Endothelial cell of umbilical vein (primary cell): Measurements from ENCODE around the gene TAF10. TPM values are rescaled to one million over a fixed set of nuclear protein-coding genes. Genes with fewer than 3 reads are reported as not detected.

Source experiments
- BruUV-seq: library from RNA; stranded (reverse); fragments of 400-500 nt; replicated peaks from 2 replicates; lab custom pipeline; 2021; lab: Mats Ljungman, UMichigan
- CTCF ChIA-PET: fragments of 300-600, 350-600 bp; sonication (Branson Sonifier 250); formaldehyde crosslinking; loops from one replicate; lab custom pipeline; 2021; ENCODE audit warnings: antibody characterized with exemption, inconsistent platforms; lab: Charles Lee
- POLR2A ChIA-PET: fragments of 300-600, 350-600 bp; sonication (Branson Sonifier 250); formaldehyde crosslinking; loops from one replicate; lab custom pipeline; 2021; ENCODE audit warnings: antibody characterized with exemption, inconsistent platforms; lab: Charles Lee
- DNase-seq: peaks from one replicate; pipeline ENCODE4 v3.0.0-alpha.2; 2011; ENCODE audit warnings: low read depth, low spot score
- FAIRE-seq: peaks from 2 replicates; lab custom pipeline; 2011; peaks lifted over from hg19 to GRCh38; lab: Jason Lieb, UNC
- H2AFZ ChIP-seq: 2 replicates; pipeline ENCODE4 v1.6.0; 2012; ENCODE audit warnings: low read depth, low read length, control low read depth, inconsistent platforms
- H3K27ac ChIP-seq: 2 replicates; pipeline ENCODE4 v1.5.1; 2011; ENCODE audit warnings: low read depth, mild to moderate bottlenecking, control low read depth, low read length, moderate library complexity; ENCODE audit not compliant: insufficient read depth
- H3K27me3 ChIP-seq, 2 experiments: 2 replicates each; pipeline versions ENCODE4 v1.6.0 to v1.6.1; 2011; ENCODE audit warnings: low read length in 2 of 2, mixed read lengths in 1 of 2; ENCODE audit not compliant: control insufficient read depth in 2 of 2, insufficient read depth in 2 of 2
- H3K36me3 ChIP-seq, 2 experiments: 2 replicates in 1 of 2; 3 replicates in 1 of 2; pipeline ENCODE4 v1.5.1; 2011; ENCODE audit warnings: low read length in 2 of 2, mild to moderate bottlenecking in 1 of 2, moderate library complexity in 1 of 2; ENCODE audit not compliant: control insufficient read depth in 2 of 2, insufficient read depth in 2 of 2; ENCODE audit errors: extremely low read depth in 1 of 2
- H3K4me1 ChIP-seq: 3 replicates; pipeline ENCODE4 v1.5.1; 2011; ENCODE audit warnings: mild to moderate bottlenecking, low read length; ENCODE audit not compliant: control insufficient read depth, insufficient read depth; ENCODE audit errors: extremely low read depth
- H3K4me2 ChIP-seq: 2 replicates; pipeline ENCODE4 v1.6.1; 2011; ENCODE audit warnings: low read length, control low read depth, mixed read lengths; ENCODE audit not compliant: insufficient read depth
- H3K4me3 ChIP-seq, 3 experiments: fragments of 200-600 bp in 1 of 3; sonication (generic), shearing (Covaris generic) in 1 of 3; replicated peaks in 1 of 3; 2 replicates each; pipeline ENCODE4 v1.5.1; 2011 to 2016; ENCODE audit warnings: control low read depth in 3 of 3, low read length in 3 of 3, mild to moderate bottlenecking in 2 of 3, inconsistent platforms in 1 of 3, low read depth in 1 of 3, moderate library complexity in 1 of 3; ENCODE audit not compliant: insufficient read depth in 1 of 3
- H3K79me2 ChIP-seq: 2 replicates; pipeline ENCODE4 v1.6.0; 2012; ENCODE audit warnings: low read length, inconsistent platforms; ENCODE audit not compliant: control insufficient read depth, insufficient read depth
- H3K9ac ChIP-seq: replicated peaks from 2 replicates; pipeline ENCODE3; 2011; ENCODE audit warnings: low read length, control low read depth; ENCODE audit not compliant: insufficient read depth; ENCODE audit errors: extremely low read depth
- H3K9me1 ChIP-seq: replicated peaks from 3 replicates; pipeline ENCODE4 v1.6.0; 2011; ENCODE audit warnings: mild to moderate bottlenecking, low read length; ENCODE audit not compliant: control insufficient read depth, insufficient read depth; ENCODE audit errors: extremely low read depth
- H3K9me3 ChIP-seq: replicated peaks from 2 replicates; pipeline ENCODE4 v1.5.1; 2012; ENCODE audit warnings: low read length, inconsistent platforms; ENCODE audit not compliant: control insufficient read depth, insufficient read depth
- H4K20me1 ChIP-seq: replicated peaks from 2 replicates; pipeline ENCODE3; 2011; ENCODE audit warnings: mild to moderate bottlenecking, low read length; ENCODE audit not compliant: control insufficient read depth, insufficient read depth; ENCODE audit errors: extremely low read depth
- CTCF ChIP-seq, 2 donors: IDR thresholded peaks; 1 replicate in 1 of 2; 2 replicates in 1 of 2; pipeline ENCODE4 v1.5.1; 2011; ENCODE audit warnings: low read length in 2 of 2, mild to moderate bottlenecking in 2 of 2, moderate library complexity in 2 of 2, control low read depth in 1 of 2, inconsistent platforms in 1 of 2, low read depth in 1 of 2; ENCODE audit not compliant: insufficient read depth in 1 of 2; ENCODE audit errors: extremely low read depth in 1 of 2
- EZH2 ChIP-seq: IDR thresholded peaks from 2 replicates; pipeline ENCODE4 v1.6.1; 2012; ENCODE audit warnings: borderline replicate concordance, low read depth, mild to moderate bottlenecking, moderate library complexity, low read length, inconsistent platforms; ENCODE audit not compliant: severe bottlenecking
- FOS ChIP-seq: IDR thresholded peaks from 2 replicates; pipeline ENCODE4 v1.6.1; 2011; ENCODE audit warnings: mild to moderate bottlenecking, low read length, moderate library complexity, borderline replicate concordance; ENCODE audit not compliant: insufficient read depth
- GATA2 ChIP-seq: IDR thresholded peaks from 2 replicates; pipeline ENCODE4 v1.7.0; 2011; ENCODE audit warnings: low read depth, mild to moderate bottlenecking, moderate library complexity, mixed read lengths, low read length; ENCODE audit not compliant: insufficient read length, insufficient read depth
- JUN ChIP-seq: IDR thresholded peaks from 2 replicates; pipeline ENCODE4 v1.6.1; 2011; ENCODE audit warnings: borderline replicate concordance, low read depth; ENCODE audit not compliant: insufficient read length, insufficient read depth
- MYC ChIP-seq: IDR thresholded peaks from one replicate; pipeline ENCODE4 v1.6.1; 2011; ENCODE audit warnings: mild to moderate bottlenecking, low read depth, low read length
- POLR2A ChIP-seq: IDR thresholded peaks from 2 replicates; pipeline ENCODE4 v1.6.1; 2012; ENCODE audit warnings: low read depth, mild to moderate bottlenecking, control low read depth, low read length
- POLR2AphosphoS5 ChIP-seq: IDR thresholded peaks from 2 replicates; pipeline ENCODE4 v1.6.1; 2012; ENCODE audit warnings: low read depth, mild to moderate bottlenecking, control low read depth, low read length, moderate library complexity; ENCODE audit not compliant: insufficient read depth
- dilution Hi-C: fragments of 300-500 bp; cut with MboI; formaldehyde crosslinking; loops from one replicate; pipeline ENCODE4 v1.15.0; 2019; ENCODE audit warnings: low sequenced_read_pairs; ENCODE audit not compliant: extremely low pct_ligation_motif_present
- intact Hi-C: fragments of 100-400 bp; cut with micrococcal nuclease; formaldehyde crosslinking; loops from one replicate; pipeline ENCODE4 v1.10.0; 2022
- polyA plus RNA-seq, 4 experiments: library from polyadenylated mRNA; depleted of rRNA in 3 of 4; stranded (reverse) in 3 of 4; unstranded in 1 of 4; fragments of >200 nt; gene quantifications; 2 replicates each; pipeline versions ENCODE4 v1.2.1 to v1.2.3, GENCODE V29; 2011 to 2012; ENCODE audit warnings: missing spikeins in 1 of 4
- total RNA-seq: library from RNA; stranded (reverse); gene quantifications from 2 replicates; pipeline ENCODE4 v1.2.3, GENCODE V29; 2021
- TF ChIP-seq, protein P1 (sequence below): IDR thresholded peaks from 2 replicates; pipeline ENCODE4 v1.6.1; 2011; ENCODE audit not compliant: insufficient read depth, insufficient read length

The TAF10 gene
- total and polyA plus RNA-seq, 2 donors (not counting 3 experiments of a cell fraction or from before 2014, with no cell fraction given): 86.2 to 149 TPM

DNA sequence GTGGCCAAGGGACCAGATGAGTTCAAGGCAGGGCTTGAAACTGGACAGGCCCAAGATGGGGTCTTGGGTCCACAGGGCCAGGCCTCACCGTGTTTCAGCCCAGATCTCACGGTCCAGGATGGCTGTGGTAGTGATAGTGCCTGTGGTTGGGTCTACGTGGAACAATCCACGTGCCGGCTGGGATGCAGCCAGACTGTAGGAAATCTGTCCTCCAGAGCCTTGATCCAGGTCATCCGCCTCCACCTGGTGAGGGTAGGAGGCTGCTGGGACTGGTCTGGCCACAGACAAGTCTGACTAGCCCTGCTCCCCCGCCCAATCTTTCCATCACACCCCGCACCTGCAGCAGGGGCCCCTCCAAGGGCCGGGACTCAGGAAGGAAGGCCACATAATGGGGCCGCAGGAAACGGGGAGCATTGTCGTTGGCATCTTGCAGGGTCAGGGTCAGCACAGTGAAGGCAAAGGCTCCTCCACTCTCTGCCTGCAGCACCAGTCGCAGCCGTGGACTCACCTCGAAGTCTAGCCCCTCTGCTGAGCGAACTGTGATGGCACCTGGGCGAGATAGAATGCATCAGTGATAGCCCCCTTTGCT, 13.9 kb upstream of the TAF10 start:
- Histone ChIP-seq H3K9ac (no peak overlapping the region), H3K36me3 (peaks cover 5 to 59% of the 10 kb centered on the region in 2 experiments), H3K79me2 (no peaks in the 10 kb centered on the region), H2AFZ (no peak overlapping the region), H3K4me3 (no peak overlapping the region), H3K9me3 (no peaks in the 10 kb centered on the region), H3K27ac (no peak overlapping the region), H3K4me2 (no peak overlapping the region), H3K9me1 (no peaks in the 10 kb centered on the region), H3K27me3 (no peaks in the 10 kb centered on the region), H4K20me1 (no peaks in the 10 kb centered on the region), H3K4me1 (no peaks in the 10 kb centered on the region)
- ChIA-PET CTCF (interaction anchor here (3.8 kb wide), 1 partner anchor 42 kb away, joined by 19 read pairs; no protein-coding TSS in a partner anchor), POLR2A (no interaction called here)
- no TSS peak for BruUV-seq
- intact Hi-C loops: no loop called here
- FAIRE-seq: no peak
- TF ChIP-seq FOS (no peak), POLR2A (no peak), MYC (no peak), JUN (no peak), GATA2 (no peak), EZH2 (no peak), CTCF (IDR thresholded peaks at IDR 0.05; ENCODE audit: extremely low read depth in 1 of 2, insufficient read depth in 1 of 2, low read depth in 1 of 2, low read length in 2 of 2) (no peak), POLR2AphosphoS5 (no peak)
- TF ChIP-seq, protein P1, sequence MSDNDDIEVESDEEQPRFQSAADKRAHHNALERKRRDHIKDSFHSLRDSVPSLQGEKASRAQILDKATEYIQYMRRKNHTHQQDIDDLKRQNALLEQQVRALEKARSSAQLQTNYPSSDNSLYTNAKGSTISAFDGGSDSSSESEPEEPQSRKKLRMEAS: no peak
- DNase-seq: no peak
- dilution Hi-C loops: no loop called here
